DOHH2 (cell line): Measurements from ENCODE around the gene NOX5.
A peak's percentile ranks its signal among the peaks of the same experiment; 100 is the strongest.

Source experiments
- CTCF ChIP-seq: fragments of 200-600 bp; sonication (generic); IDR thresholded peaks from one replicate; pipeline ENCODE4 v1.5.1; 2014; ENCODE audit warnings: antibody characterized with exemption, mild to moderate bottlenecking, low read depth, low read length; ENCODE audit not compliant: poor library complexity, severe bottlenecking
- EZH2phosphoT487 ChIP-seq: fragments of 200-600 bp; sonication (generic); IDR thresholded peaks from 2 replicates; pipeline ENCODE4 v1.6.1; 2017; ENCODE audit warnings: borderline replicate concordance, mild to moderate bottlenecking, antibody characterized with exemption, low read length, moderate library complexity, mixed read lengths

- peak; percentile 23 for TF ChIP-seq CTCF
- TF ChIP-seq EZH2phosphoT487 = no peak
These were observed 50.2 kb downstream of the NOX5 start for GRCh38 chr15:69064649-69065048.
